ENCODE results near the gene MAST4. TPM values are rescaled to one million over a fixed set of nuclear protein-coding genes. Genes with fewer than 3 reads are reported as not detected.
"Not testable (repeated sequence)": the region's sequence is repeated elsewhere in the genome, so short reads cannot be mapped to it uniquely, and the experiment has no call there.

The MAST4 gene
- total RNA-seq, 1 donor from 2014 or later = 10.4 TPM

DNA sequence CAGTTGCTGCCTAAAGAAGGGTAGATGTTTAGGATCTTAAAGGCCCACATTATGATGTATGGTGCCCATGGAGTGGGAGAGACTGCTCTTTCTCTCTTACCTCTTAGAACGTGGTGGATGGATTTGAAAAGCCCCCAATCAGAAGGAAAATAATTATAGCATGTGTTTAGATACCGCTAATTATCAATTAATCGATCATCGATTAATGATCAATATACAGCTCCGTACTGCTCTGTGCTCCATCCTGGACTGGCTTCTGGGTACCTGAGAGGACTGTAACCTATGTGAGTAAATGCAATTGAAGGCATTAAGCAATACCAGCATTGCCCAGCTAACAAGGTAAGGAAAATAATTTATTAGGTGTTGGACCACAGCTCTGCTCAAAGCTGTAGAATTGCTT, 149.1 kb downstream of the MAST4 start:
- Histone ChIP-seq H3K4me3 (ENCODE audit: low read length in 3 of 3) (no peak overlapping the region), H3K4me1 (ENCODE audit: control insufficient read depth in 3 of 3, insufficient read depth in 3 of 3, low read length in 3 of 3) (peaks cover 0 to 3% (median 0%) of the 10 kb centered on the region in 3 donors), H3K27ac (ENCODE audit: low read depth, low read length) (no peak overlapping the region), H3K27me3 (ENCODE audit: control insufficient read depth in 3 of 3, insufficient read depth in 3 of 3, low read length in 3 of 3) (no peaks in the 10 kb centered on the region), H3K36me3 (ENCODE audit: control insufficient read depth in 3 of 3, insufficient read depth in 3 of 3, low read length in 3 of 3) (no peaks in the 10 kb centered on the region), H3K9ac (ENCODE audit: low read depth in 1 of 3, low read length in 3 of 3) (no peak overlapping the region), H3K9me3 (ENCODE audit: control insufficient read depth in 3 of 3, low read length in 3 of 3) (no peaks in the 10 kb centered on the region)

DNA sequence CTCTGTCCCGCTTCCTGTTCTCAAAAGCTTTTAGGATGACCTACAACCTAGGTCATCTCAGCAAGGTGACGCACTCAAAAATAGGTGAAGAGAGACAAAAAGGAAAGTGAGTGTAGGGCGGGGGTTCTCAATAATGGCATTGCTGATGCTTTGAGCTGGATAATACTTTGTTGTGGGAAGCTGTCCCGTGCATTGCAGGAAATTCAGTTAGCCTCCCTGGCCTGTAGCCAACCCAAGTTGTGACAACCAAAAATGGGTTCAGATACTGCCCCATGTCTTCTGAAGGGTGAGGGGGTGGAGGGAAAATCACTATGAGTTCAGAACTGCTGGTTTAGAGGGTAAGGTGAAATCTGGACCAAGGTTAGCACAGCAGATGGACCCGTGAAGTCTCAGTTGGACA, 151.4 kb downstream of the MAST4 start:
- Histone ChIP-seq H3K4me3 (ENCODE audit: low read length in 3 of 3) (no peak overlapping the region), H3K9ac (ENCODE audit: low read depth in 1 of 3, low read length in 3 of 3) (no peak overlapping the region), H3K27me3 (ENCODE audit: control insufficient read depth in 3 of 3, insufficient read depth in 3 of 3, low read length in 3 of 3) (no peaks in the 10 kb centered on the region), H3K4me1 (ENCODE audit: control insufficient read depth in 3 of 3, insufficient read depth in 3 of 3, low read length in 3 of 3) (peaks cover 0 to 3% (median 0%) of the 10 kb centered on the region in 3 donors), H3K27ac (ENCODE audit: low read depth, low read length) (no peak overlapping the region), H3K36me3 (ENCODE audit: control insufficient read depth in 3 of 3, insufficient read depth in 3 of 3, low read length in 3 of 3) (no peaks in the 10 kb centered on the region), H3K9me3 (ENCODE audit: control insufficient read depth in 3 of 3, low read length in 3 of 3) (no peaks in the 10 kb centered on the region)

DNA sequence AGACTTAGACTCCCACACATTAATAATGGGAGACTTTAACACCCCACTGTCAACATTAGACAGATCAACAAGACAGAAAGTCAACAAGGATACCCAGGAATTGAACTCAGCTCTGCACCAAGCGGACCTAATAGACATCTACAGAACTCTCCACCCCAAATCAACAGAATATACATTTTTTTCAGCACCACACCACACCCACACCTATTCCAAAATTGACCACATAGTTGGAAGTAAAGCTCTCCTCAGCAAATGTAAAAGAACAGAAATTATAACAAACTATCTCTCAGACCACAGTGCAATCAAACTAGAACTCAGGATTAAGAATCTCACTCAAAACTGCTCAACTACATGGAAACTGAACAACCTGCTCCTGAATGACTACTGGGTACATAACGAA, 156.5 kb downstream of the MAST4 start:
- H3K9me3 ChIP-seq (ENCODE audit: control insufficient read depth in 3 of 3, low read length in 3 of 3); H3K4me3 ChIP-seq (ENCODE audit: low read length in 3 of 3); H3K27me3 ChIP-seq (ENCODE audit: control insufficient read depth in 3 of 3, insufficient read depth in 3 of 3, low read length in 3 of 3); H3K4me1 ChIP-seq (ENCODE audit: control insufficient read depth in 3 of 3, insufficient read depth in 3 of 3, low read length in 3 of 3); H3K36me3 ChIP-seq (ENCODE audit: control insufficient read depth in 3 of 3, insufficient read depth in 3 of 3, low read length in 3 of 3); H3K27ac ChIP-seq (ENCODE audit: low read depth, low read length); H3K9ac ChIP-seq (ENCODE audit: low read depth in 1 of 3, low read length in 3 of 3): not testable (repeated sequence)

DNA sequence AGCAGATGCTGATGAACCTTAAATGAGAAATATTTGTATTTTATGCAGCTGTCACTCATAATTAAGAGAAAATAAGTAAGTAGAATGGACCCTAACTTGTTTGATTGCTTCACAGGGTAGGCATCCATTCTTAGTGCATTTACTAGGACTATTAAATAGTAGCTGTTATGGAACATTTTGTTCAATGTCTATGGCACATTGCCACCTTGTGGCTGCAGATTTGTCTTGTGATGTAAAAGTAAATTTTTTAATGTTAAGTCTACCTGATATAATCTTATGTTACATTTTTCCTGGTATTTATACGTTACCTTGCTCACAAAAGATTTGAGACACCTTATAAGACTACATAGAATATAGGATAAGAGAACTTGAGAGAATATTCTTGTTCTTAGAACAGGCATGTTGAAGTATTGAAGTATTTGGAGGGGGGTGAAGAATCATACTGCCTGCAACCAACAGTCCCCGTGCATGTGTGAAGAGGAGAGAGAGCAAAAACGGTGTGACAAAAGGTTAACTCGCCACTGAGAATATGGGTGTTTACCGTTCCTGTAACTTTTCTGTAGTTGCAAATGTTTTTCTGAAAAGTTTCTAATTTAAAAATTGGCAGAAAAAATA, 161.1 kb downstream of the MAST4 start:
- Histone ChIP-seq H3K36me3 (ENCODE audit: control insufficient read depth in 3 of 3, insufficient read depth in 3 of 3, low read length in 3 of 3) (no peaks in the 10 kb centered on the region), H3K27me3 (ENCODE audit: control insufficient read depth in 3 of 3, insufficient read depth in 3 of 3, low read length in 3 of 3) (peaks cover 0 to 3% (median 2%) of the 10 kb centered on the region in 3 donors), H3K9me3 (ENCODE audit: control insufficient read depth in 3 of 3, low read length in 3 of 3) (no peaks in the 10 kb centered on the region), H3K9ac (ENCODE audit: low read depth in 1 of 3, low read length in 3 of 3) (no peak overlapping the region), H3K4me3 (ENCODE audit: low read length in 3 of 3) (no peak overlapping the region), H3K27ac (ENCODE audit: low read depth, low read length) (no peak overlapping the region), H3K4me1 (ENCODE audit: control insufficient read depth in 3 of 3, insufficient read depth in 3 of 3, low read length in 3 of 3) (no peaks in the 10 kb centered on the region)

DNA sequence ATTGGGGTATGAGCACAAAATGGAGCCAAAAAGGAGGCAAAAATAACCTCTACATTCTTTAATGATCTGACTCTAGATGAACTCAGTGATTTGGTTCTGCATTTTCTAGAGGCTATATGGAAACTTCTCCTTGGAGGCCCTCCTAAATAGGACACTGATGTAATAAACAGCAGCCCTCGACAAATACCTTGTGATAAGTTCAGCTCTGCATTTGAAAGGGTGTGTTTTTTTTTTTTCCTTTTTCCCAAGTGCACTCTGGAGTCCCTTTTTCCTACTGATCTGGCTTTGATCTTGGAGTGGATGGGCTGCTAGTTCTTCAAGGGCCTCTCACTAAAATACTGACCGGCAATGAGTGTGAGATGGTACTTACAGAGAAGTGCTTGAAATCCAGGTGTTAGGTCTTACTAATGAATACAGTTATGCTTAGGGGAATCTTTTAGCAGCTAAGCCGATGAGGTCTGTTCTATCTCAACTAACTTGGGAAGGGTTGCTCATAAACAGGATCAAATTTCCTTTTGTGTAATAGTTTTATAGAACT, 161.7 kb downstream of the MAST4 start:
- Histone ChIP-seq H3K27me3 (ENCODE audit: control insufficient read depth in 3 of 3, insufficient read depth in 3 of 3, low read length in 3 of 3) (peaks cover 0 to 3% (median 2%) of the 10 kb centered on the region in 3 donors), H3K9me3 (ENCODE audit: control insufficient read depth in 3 of 3, low read length in 3 of 3) (no peaks in the 10 kb centered on the region), H3K4me1 (ENCODE audit: control insufficient read depth in 3 of 3, insufficient read depth in 3 of 3, low read length in 3 of 3) (no peaks in the 10 kb centered on the region), H3K9ac (ENCODE audit: low read depth in 1 of 3, low read length in 3 of 3) (no peak overlapping the region), H3K4me3 (ENCODE audit: low read length in 3 of 3) (no peak overlapping the region), H3K27ac (ENCODE audit: low read depth, low read length) (no peak overlapping the region), H3K36me3 (ENCODE audit: control insufficient read depth in 3 of 3, insufficient read depth in 3 of 3, low read length in 3 of 3) (no peaks in the 10 kb centered on the region)

DNA sequence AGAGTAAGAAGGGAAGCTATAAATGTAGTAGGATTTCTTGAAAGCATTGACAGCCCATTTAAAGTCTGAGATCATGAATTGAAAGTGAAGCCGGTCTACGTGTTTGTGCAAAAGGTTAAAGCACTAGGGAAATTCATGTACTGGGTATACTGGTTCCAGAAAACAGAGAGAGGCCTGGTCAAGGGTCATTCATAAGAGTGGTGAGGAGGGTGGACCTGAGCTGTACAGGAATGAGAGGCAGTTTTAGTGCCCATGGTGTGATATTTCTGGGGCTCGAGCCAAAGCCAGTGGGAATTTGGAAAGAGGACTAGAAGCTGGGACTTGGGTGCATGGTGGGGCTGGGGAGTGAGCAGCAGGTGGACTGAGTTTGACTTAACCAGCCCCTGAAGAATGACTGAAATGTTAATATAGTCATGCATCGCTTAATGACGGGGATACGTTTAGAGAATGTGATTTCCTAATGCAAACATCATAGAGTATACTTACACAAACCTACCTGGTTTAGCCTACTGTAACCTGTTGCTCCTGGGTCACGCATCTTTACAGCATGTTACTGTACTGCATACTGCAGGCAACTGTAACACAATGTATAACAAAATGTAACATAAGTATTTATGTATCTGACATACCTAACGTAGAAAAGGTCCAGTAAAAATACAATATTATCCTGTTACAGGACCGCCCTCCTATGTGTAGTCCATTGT, 173.0 kb downstream of the MAST4 start:
- H3K4me3 ChIP-seq (ENCODE audit: low read length in 3 of 3) = no peak overlapping the region
- no peak overlapping the region for H3K27ac ChIP-seq (ENCODE audit: low read depth, low read length)
- no peaks in the 10 kb centered on the region for H3K36me3 ChIP-seq (ENCODE audit: control insufficient read depth in 3 of 3, insufficient read depth in 3 of 3, low read length in 3 of 3)
- no peaks in the 10 kb centered on the region for H3K9me3 ChIP-seq (ENCODE audit: control insufficient read depth in 3 of 3, low read length in 3 of 3)
- peaks cover 0 to 3% (median 0%) of the 10 kb centered on the region in 3 donors for H3K27me3 ChIP-seq (ENCODE audit: control insufficient read depth in 3 of 3, insufficient read depth in 3 of 3, low read length in 3 of 3)
- H3K4me1 ChIP-seq (ENCODE audit: control insufficient read depth in 3 of 3, insufficient read depth in 3 of 3, low read length in 3 of 3) = no peaks in the 10 kb centered on the region
- H3K9ac ChIP-seq (ENCODE audit: low read depth in 1 of 3, low read length in 3 of 3) = no peak overlapping the region

DNA sequence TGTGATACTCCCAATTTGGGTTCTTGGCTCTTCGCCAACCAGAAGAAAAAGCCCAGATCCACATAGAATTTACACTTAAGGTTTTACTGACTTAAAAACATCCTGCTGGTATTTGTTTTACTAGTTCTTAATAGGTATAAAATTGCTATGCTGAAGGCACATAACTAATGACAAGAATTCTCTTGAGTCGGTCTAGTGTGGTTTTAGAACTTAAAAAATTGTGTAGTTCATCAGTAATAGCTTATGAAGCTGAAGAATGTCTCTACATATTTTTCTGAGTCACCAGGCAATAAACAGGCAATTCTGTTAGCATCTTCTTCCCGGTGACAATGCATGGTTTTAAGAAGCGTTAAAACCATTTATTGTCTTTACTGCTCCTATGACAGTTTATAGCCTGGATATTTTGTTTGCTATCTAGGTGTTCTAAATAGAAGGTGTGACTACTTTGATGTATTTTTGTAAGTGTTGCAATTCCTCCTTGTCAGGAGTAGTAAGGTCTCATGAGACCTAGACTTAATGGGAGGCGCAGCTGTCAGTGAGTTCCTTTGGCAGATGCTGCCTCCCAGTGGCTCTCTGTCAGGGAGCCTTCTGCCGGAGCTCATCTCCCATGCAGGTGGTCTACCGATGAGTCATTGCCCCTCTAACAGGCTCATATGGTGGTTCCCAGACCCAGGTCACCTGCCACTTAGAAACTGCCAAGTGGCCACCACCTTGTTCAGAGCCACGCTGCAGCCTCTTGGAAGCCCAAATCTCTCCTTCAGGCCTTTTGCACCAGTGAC, 173.8 kb downstream of the MAST4 start:
- Histone ChIP-seq H3K9ac (ENCODE audit: low read depth in 1 of 3, low read length in 3 of 3) (no peak overlapping the region), H3K9me3 (ENCODE audit: control insufficient read depth in 3 of 3, low read length in 3 of 3) (no peaks in the 10 kb centered on the region), H3K27me3 (ENCODE audit: control insufficient read depth in 3 of 3, insufficient read depth in 3 of 3, low read length in 3 of 3) (peaks cover 0 to 3% (median 0%) of the 10 kb centered on the region in 3 donors), H3K4me1 (ENCODE audit: control insufficient read depth in 3 of 3, insufficient read depth in 3 of 3, low read length in 3 of 3) (no peaks in the 10 kb centered on the region), H3K36me3 (ENCODE audit: control insufficient read depth in 3 of 3, insufficient read depth in 3 of 3, low read length in 3 of 3) (no peaks in the 10 kb centered on the region), H3K27ac (ENCODE audit: low read depth, low read length) (no peak overlapping the region), H3K4me3 (ENCODE audit: low read length in 3 of 3) (no peak overlapping the region)

DNA sequence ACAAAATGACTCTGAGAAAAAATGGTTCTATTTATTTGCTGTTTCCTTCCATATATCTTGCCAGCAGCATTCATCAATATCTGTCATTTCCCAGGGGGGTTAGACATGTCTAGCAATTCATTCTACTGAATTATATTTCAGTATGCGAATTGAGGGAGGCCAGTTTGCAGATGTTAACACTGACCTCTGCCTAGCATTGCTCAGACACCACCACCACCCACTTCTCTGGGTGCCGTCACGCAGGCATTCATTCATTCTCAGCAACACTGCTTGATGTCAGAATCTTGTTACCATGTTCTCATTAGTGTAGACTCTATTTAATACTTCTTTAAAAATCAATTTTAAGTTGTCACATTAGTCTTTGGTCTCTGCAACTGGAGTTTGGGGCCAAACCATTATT, 181.7 kb downstream of the MAST4 start:
- Histone ChIP-seq H3K4me3 (ENCODE audit: low read length in 3 of 3) (no peak overlapping the region), H3K36me3 (ENCODE audit: control insufficient read depth in 3 of 3, insufficient read depth in 3 of 3, low read length in 3 of 3) (no peaks in the 10 kb centered on the region), H3K27ac (ENCODE audit: low read depth, low read length) (no peak overlapping the region), H3K27me3 (ENCODE audit: control insufficient read depth in 3 of 3, insufficient read depth in 3 of 3, low read length in 3 of 3) (no peaks in the 10 kb centered on the region), H3K9ac (ENCODE audit: low read depth in 1 of 3, low read length in 3 of 3) (no peak overlapping the region), H3K9me3 (ENCODE audit: control insufficient read depth in 3 of 3, low read length in 3 of 3) (no peaks in the 10 kb centered on the region), H3K4me1 (ENCODE audit: control insufficient read depth in 3 of 3, insufficient read depth in 3 of 3, low read length in 3 of 3) (no peaks in the 10 kb centered on the region)

DNA sequence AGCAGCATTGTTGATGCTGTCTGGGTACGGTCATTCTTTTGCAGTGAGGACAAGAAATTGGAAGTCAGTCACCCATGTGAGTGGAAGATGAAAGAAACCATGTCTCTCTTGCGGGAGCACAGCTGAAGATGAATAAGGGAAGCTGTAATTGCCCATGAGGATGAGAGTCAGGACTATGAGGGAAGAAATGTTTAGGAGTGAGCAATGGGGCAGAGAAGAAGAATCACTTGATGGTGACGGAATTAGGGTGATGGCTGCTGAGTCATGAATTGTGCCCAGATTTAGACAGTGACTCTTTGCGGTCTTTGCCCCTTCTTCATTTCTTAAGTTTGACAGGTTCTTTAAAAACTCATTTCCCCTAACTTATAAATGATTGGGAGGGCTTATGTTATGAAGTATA, 183.3 kb downstream of the MAST4 start:
- Histone ChIP-seq H3K9ac (ENCODE audit: low read depth in 1 of 3, low read length in 3 of 3) (no peak overlapping the region), H3K36me3 (ENCODE audit: control insufficient read depth in 3 of 3, insufficient read depth in 3 of 3, low read length in 3 of 3) (no peaks in the 10 kb centered on the region), H3K9me3 (ENCODE audit: control insufficient read depth in 3 of 3, low read length in 3 of 3) (no peaks in the 10 kb centered on the region), H3K27ac (ENCODE audit: low read depth, low read length) (no peak overlapping the region), H3K27me3 (ENCODE audit: control insufficient read depth in 3 of 3, insufficient read depth in 3 of 3, low read length in 3 of 3) (no peaks in the 10 kb centered on the region), H3K4me1 (ENCODE audit: control insufficient read depth in 3 of 3, insufficient read depth in 3 of 3, low read length in 3 of 3) (no peaks in the 10 kb centered on the region), H3K4me3 (ENCODE audit: low read length in 3 of 3) (no peak overlapping the region)

DNA sequence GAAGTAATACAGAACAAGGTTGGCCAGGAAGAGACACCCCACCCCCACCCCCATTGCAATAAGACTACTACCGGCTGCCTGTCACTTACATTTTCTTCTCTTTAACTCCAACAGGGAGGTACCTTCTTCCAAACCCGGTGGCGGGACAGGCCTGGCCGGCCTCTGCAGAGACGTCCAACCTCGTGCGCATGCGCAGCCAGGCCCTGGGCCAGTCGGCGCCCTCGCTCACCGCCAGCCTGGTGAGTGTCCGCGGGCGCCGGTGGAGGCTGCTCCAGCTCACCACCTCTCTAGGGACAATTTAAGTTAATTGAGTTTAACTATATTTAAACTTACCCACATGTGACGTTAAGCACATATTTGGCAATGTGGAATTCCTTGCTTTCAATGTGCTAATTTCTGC, 192.4 kb downstream of the MAST4 start:
- no peaks in the 10 kb centered on the region for H3K36me3 ChIP-seq (ENCODE audit: control insufficient read depth in 3 of 3, insufficient read depth in 3 of 3, low read length in 3 of 3)
- no peaks in the 10 kb centered on the region for H3K27me3 ChIP-seq (ENCODE audit: control insufficient read depth in 3 of 3, insufficient read depth in 3 of 3, low read length in 3 of 3)
- H3K9ac ChIP-seq (ENCODE audit: low read depth in 1 of 3, low read length in 3 of 3) = no peak overlapping the region
- H3K4me1 ChIP-seq (ENCODE audit: control insufficient read depth in 3 of 3, insufficient read depth in 3 of 3, low read length in 3 of 3) = no peaks in the 10 kb centered on the region
- no peak overlapping the region for H3K27ac ChIP-seq (ENCODE audit: low read depth, low read length)
- H3K9me3 ChIP-seq (ENCODE audit: control insufficient read depth in 3 of 3, low read length in 3 of 3) = no peaks in the 10 kb centered on the region
- no peak overlapping the region for H3K4me3 ChIP-seq (ENCODE audit: low read length in 3 of 3)
